GM18861 (cell line): ENCODE measurements around the gene BOLL.
"Not testable (repeated sequence)": the region's sequence is repeated elsewhere in the genome, so short reads cannot be mapped to it uniquely, and the experiment has no call there.

Experiments
- ATAC-seq: cut with Tn5 transposase; IDR thresholded peaks from one replicate; pipeline ENCODE4 v1.9.1; 2021; ENCODE audit not compliant: unreplicated experiment

The BOLL gene

GRCh38 chr2:197798187-197798586 lies 13.1 kb upstream of the BOLL start:
- no peak for ATAC-seq

GRCh38 chr2:197795277-197795676 lies 10.2 kb upstream of the BOLL start:
- ATAC-seq: no peak

GRCh38 chr2:197793456-197793855 lies 8.3 kb upstream of the BOLL start:
- no peak for ATAC-seq

- peak; percentile 43 for ATAC-seq
Observed at GRCh38 chr2:197786010-197786877, 1.1 kb upstream of the BOLL start.

GRCh38 chr2:197782126-197782525 lies 3.0 kb downstream of the BOLL start:
- ATAC-seq: no peak

- ATAC-seq: no peak
Observed at GRCh38 chr2:197779261-197779660, 5.9 kb downstream of the BOLL start.

GRCh38 chr2:197777823-197778407 lies 7.2 kb downstream of the BOLL start:
- no peak for ATAC-seq

- no peak for ATAC-seq
Observed at GRCh38 chr2:197760293-197760657, 24.8 kb downstream of the BOLL start.

GRCh38 chr2:197759625-197760292 lies 25.4 kb downstream of the BOLL start:
- no peak for ATAC-seq

GRCh38 chr2:197759013-197759412 lies 26.1 kb downstream of the BOLL start:
- ATAC-seq: no peak

- no peak for ATAC-seq
Observed at GRCh38 chr2:197740200-197740599, 44.9 kb downstream of the BOLL start.

- ATAC-seq: not testable (repeated sequence)
Observed at GRCh38 chr2:197728555-197729544, 56.3 kb downstream of the BOLL start.

- no peak for ATAC-seq
Observed at GRCh38 chr2:197727011-197727410, 58.1 kb downstream of the BOLL start.

- no peak for ATAC-seq
Observed at GRCh38 chr2:197717863-197718262, 67.3 kb downstream of the BOLL start.

GRCh38 chr2:197713271-197713670 lies 71.8 kb downstream of the BOLL start:
- no peak for ATAC-seq

- ATAC-seq: no peak
Observed at GRCh38 chr2:197711578-197711977, 73.5 kb downstream of the BOLL start.

- ATAC-seq: peak; percentile 79
Observed at GRCh38 chr2:197710424-197711042, 74.6 kb downstream of the BOLL start.

GRCh38 chr2:197709140-197709539 lies 76.0 kb downstream of the BOLL start:
- ATAC-seq: not testable (repeated sequence)

- no peak for ATAC-seq
Observed at GRCh38 chr2:197708331-197708730, 76.8 kb downstream of the BOLL start.
